HG02571 (cell line): ENCODE measurements around the gene FFAR1.

Source experiments
- ATAC-seq: cut with Tn5 transposase; IDR thresholded peaks from one replicate; pipeline ENCODE4 v1.9.1; 2021; ENCODE audit warnings: mild to moderate bottlenecking, moderate library complexity; ENCODE audit not compliant: unreplicated experiment

The FFAR1 gene

GRCh38 chr19:35383536-35383935 lies 35.8 kb downstream of the FFAR1 start:
- ATAC-seq, result no peak

GRCh38 chr19:35388277-35389054 lies 40.8 kb downstream of the FFAR1 start:
- ATAC-seq, result no peak

- no peak for ATAC-seq
Observed at GRCh38 chr19:35389192-35389861, 41.6 kb downstream of the FFAR1 start.

GRCh38 chr19:35392742-35393715 lies 45.3 kb downstream of the FFAR1 start:
- ATAC-seq, result no peak

- no peak for ATAC-seq
Observed at GRCh38 chr19:35395382-35396199, 47.9 kb downstream of the FFAR1 start.

GRCh38 chr19:35396240-35396885 lies 48.7 kb downstream of the FFAR1 start:
- ATAC-seq, result no peak

GRCh38 chr19:35397064-35397463 lies 49.4 kb downstream of the FFAR1 start:
- no peak for ATAC-seq
